ENCODE data around the gene PLEKHD1. TPM values are rescaled to one million over a fixed set of nuclear protein-coding genes. Genes with fewer than 3 reads are reported as not detected.

The PLEKHD1 gene
- total and polyA plus RNA-seq, 2 of the 8 experiments (the other 6 are each of a cell fraction or from before 2014, with no cell fraction given) = 0.24 to 0.48 TPM

DNA sequence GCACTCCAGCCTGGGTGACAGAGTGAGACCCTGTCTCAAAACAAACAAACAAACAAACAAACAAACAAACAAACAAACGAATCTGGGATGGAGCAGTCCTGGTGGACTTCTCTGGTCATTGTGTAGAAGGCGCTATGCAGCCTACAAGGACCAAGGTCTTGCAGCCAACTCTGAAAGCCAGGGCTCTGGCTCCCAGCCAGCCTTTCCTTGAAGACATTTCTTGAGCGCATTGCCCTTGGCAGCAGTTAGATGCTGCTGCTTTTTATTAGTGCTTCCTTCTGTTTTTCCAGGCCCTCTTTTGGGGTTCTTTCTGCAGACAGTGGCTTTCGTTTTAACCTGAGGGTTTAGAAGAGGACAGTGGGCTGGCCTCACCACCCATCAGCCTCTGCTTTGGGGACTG, 70.0 kb downstream of the PLEKHD1 start:
- Histone ChIP-seq H3K36me3 (ENCODE audit: control insufficient read depth in 2 of 4, insufficient read depth in 4 of 4, low read length in 3 of 4) (no peaks in the 10 kb centered on the region), H4K91ac (replicated peaks; ENCODE audit: insufficient read length, low read length) (no peak overlapping the region), H3K18ac (ENCODE audit: extremely low read depth, low read length) (no peak overlapping the region), H2BK5ac (ENCODE audit: low read depth, low read length) (no peak overlapping the region), H3K23ac (ENCODE audit: insufficient read length) (no peak overlapping the region), H3K27me3 (replicated peaks in 1 of 4; ENCODE audit: control insufficient read depth in 3 of 4, extremely low read depth in 1 of 4, insufficient read depth in 3 of 4, low read length in 3 of 4) (no peaks in the 10 kb centered on the region), H4K5ac (ENCODE audit: insufficient read length, low read depth, low read length) (no peak overlapping the region), H3K4ac (replicated peaks; ENCODE audit: insufficient read length, low read depth, low read length) (no peak overlapping the region), H3K14ac (ENCODE audit: insufficient read length) (no peak overlapping the region), H2BK20ac (ENCODE audit: low read length) (no peak overlapping the region), H2BK15ac (ENCODE audit: low read length) (no peak overlapping the region), H3K79me2 (ENCODE audit: control insufficient read depth in 1 of 2, insufficient read depth in 2 of 2, low read length in 2 of 2) (no peaks in the 10 kb centered on the region), H2AK5ac (ENCODE audit: low read depth, low read length) (no peak overlapping the region), H4K8ac (ENCODE audit: extremely low read depth, insufficient read depth, low read length) (no peak overlapping the region), H4K20me1 (replicated peaks in 1 of 2; ENCODE audit: control insufficient read depth in 1 of 2, insufficient read depth in 2 of 2, low read length in 2 of 2) (no peaks in the 10 kb centered on the region), H2BK12ac (ENCODE audit: low read depth, low read length) (no peak overlapping the region), H3K56ac (replicated peaks; ENCODE audit: insufficient read length, low read depth, low read length) (no peak overlapping the region), H2AFZ (ENCODE audit: low read length) (no peak overlapping the region), H3K4me2 (ENCODE audit: insufficient read depth in 1 of 2, low read depth in 2 of 2, low read length in 2 of 2) (no peak overlapping the region), H3K9ac (replicated peaks in 1 of 4; ENCODE audit: extremely low read depth in 1 of 4, low read depth in 3 of 4, low read length in 3 of 4) (no peak overlapping the region), H3K27ac (ENCODE audit: low read depth, low read length) (no peak overlapping the region), H3K79me1 (ENCODE audit: low read depth, low read length) (no peaks in the 10 kb centered on the region), H3K4me3 (ENCODE audit: extremely low read depth in 1 of 4, insufficient read depth in 2 of 4, low read depth in 3 of 4, low read length in 4 of 4) (no peak overlapping the region), H3K9me3 (ENCODE audit: insufficient read depth in 2 of 2, low read depth in 1 of 2, low read length in 1 of 2) (no peaks in the 10 kb centered on the region), H2BK120ac (replicated peaks; ENCODE audit: low read depth, low read length) (no peak overlapping the region), H3K23me2 (ENCODE audit: low read depth, low read length) (0 out of 2 replicates have a peak, but pooled peaks cover 1% of the 10 kb centered on the region), H3K4me1 (replicated peaks in 1 of 4; ENCODE audit: control insufficient read depth in 3 of 4, insufficient read depth in 4 of 4, low read length in 3 of 4) (peaks cover 0 to 9% (median under 1%) of the 10 kb centered on the region in 4 experiments; a peak in 2 of 7 replicates)
- DNase-seq (ENCODE audit: low read depth in 1 of 2, low spot score in 2 of 2) (no peak), FAIRE-seq (no peak)
- POLR2A ChIA-PET (ENCODE audit: partially characterized antibody) = no interaction called here
- whole genome bisulfite sequencing, 2 experiments (ENCODE audit: extremely low coverage in 1 of 2, insufficient coverage in 1 of 2, insufficient read length in 1 of 2, insufficient replicate concordance in 2 of 2, low coverage in 1 of 2, low lambda C conversion rate in 2 of 2, missing lambda C conversion rate in 1 of 2) = 82% methylated on average over 4 of the region's 4 CpGs; no CpG with 5 or more reads in 1 of the 2 experiments
- CTCF ChIA-PET (ENCODE audit: partially characterized antibody) = interaction anchor here (1.2 to 4.2 kb wide), 4 partner anchors 16 to 21 kb away, joined by 4 to 28 read pairs (median 4); partner anchors contain the start of gene CCDC177
- TF ChIP-seq, protein P1, sequence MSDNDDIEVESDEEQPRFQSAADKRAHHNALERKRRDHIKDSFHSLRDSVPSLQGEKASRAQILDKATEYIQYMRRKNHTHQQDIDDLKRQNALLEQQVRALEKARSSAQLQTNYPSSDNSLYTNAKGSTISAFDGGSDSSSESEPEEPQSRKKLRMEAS (IDR thresholded peaks at IDR 0.05) = no peak
- TF ChIP-seq HDAC6 (IDR thresholded peaks at IDR 0.05; ENCODE audit: low read depth, low read length) (no peak), EGR1 (IDR thresholded peaks at IDR 0.05; ENCODE audit: borderline replicate concordance, low read depth, low read length) (no peak), TAF1 (IDR thresholded peaks at IDR 0.05; ENCODE audit: low read depth, low read length) (no peak), POU5F1 (IDR thresholded peaks at IDR 0.05; ENCODE audit: low read depth, low read length) (no peak), SP2 (IDR thresholded peaks at IDR 0.05; ENCODE audit: low read length) (no peak), TEAD4 (IDR thresholded peaks at IDR 0.05; ENCODE audit: low read depth, low read length) (no peak), ASH2L (IDR thresholded peaks at IDR 0.05; ENCODE audit: low read length) (no peak), KDM4A (IDR thresholded peaks at IDR 0.05; ENCODE audit: low read depth, low read length, severe bottlenecking) (no peak), BCL11A (IDR thresholded peaks at IDR 0.05; ENCODE audit: low read depth in 2 of 2, low read length in 2 of 2) (no peak), GABPA (IDR thresholded peaks at IDR 0.05; ENCODE audit: borderline replicate concordance, insufficient read depth, low read length) (no peak), CEBPB (IDR thresholded peaks at IDR 0.05; ENCODE audit: low read depth, low read length) (no peak), TCF12 (IDR thresholded peaks at IDR 0.05; ENCODE audit: low read depth, low read length) (no peak), RBBP5 (IDR thresholded peaks at IDR 0.05; ENCODE audit: borderline replicate concordance, low read depth, low read length) (no peak), CHD2 (IDR thresholded peaks at IDR 0.05; ENCODE audit: low read length) (no peak), SIRT6 (IDR thresholded peaks at IDR 0.05; ENCODE audit: low read length) (no peak)
